Measurements from ENCODE around the gene COX7A1. TPM values are rescaled to one million over a fixed set of nuclear protein-coding genes. Genes with fewer than 3 reads are reported as not detected.
A peak's percentile ranks its signal among the peaks of the same experiment; 100 is the strongest.
"Not testable (repeated sequence)": the region's sequence is repeated elsewhere in the genome, so short reads cannot be mapped to it uniquely, and the experiment has no call there.

COX7A1 gene
- 0.53 TPM for polyA plus RNA-seq (2013)

- POLR2A ChIA-PET, result no interaction called here
- no peak within 1 kb of the TSS for H3K27ac ChIP-seq (ENCODE audit: insufficient read depth in 1 of 2, low read depth in 1 of 2, low read length in 2 of 2, poor library complexity in 1 of 2, severe bottlenecking in 2 of 2)
Observed at GRCh38 chr19:36152352-36153091, at the start of gene COX7A1. COX7A1 (minus strand) TSS chr19:36152447; CDS start chr19:36152407, 40 bp downstream.

GRCh38 chr19:36201684-36202083, 49.4 kb upstream of the COX7A1 start:
- 98% methylated on average over 5 of the region's 6 CpGs for WGBS (ENCODE audit: insufficient coverage)
- Histone ChIP-seq H3K9me3 (ENCODE audit: control extremely low read depth in 1 of 5, control insufficient read depth in 4 of 5, insufficient read depth in 2 of 5, low read depth in 1 of 5, low read length in 4 of 5) (no peaks in the 10 kb centered on the region), H3K27me3 (replicated peaks in 2 of 5; ENCODE audit: control insufficient read depth in 4 of 5, insufficient read depth in 5 of 5, low read length in 4 of 5) (no peaks in the 10 kb centered on the region), H3K27ac (ENCODE audit: insufficient read depth in 1 of 2, low read depth in 1 of 2, low read length in 2 of 2, poor library complexity in 1 of 2, severe bottlenecking in 2 of 2) (no peak overlapping the region), H3K4me3 (ENCODE audit: control insufficient read depth in 1 of 7, extremely low read depth in 1 of 7, insufficient read depth in 4 of 7, low read depth in 2 of 7, low read length in 6 of 7) (no peak overlapping the region), H3K36me3 (ENCODE audit: control insufficient read depth in 4 of 4, insufficient read depth in 4 of 4, low read length in 3 of 4) (no peaks in the 10 kb centered on the region), H3K4me1 (ENCODE audit: control extremely low read depth in 1 of 4, control insufficient read depth in 4 of 4, insufficient read depth in 4 of 4, low read length in 3 of 4) (no peaks in the 10 kb centered on the region)
- ChIA-PET CTCF (interaction anchor here (1.4 kb wide), 1 partner anchor 13 kb away, joined by 4 read pairs; the partner anchor contains the start of genes ZNF146 and ZNF565), POLR2A (no interaction called here)
- no peak for DNase-seq

More at GRCh38 chr19:36152352-36153091, at the start of gene COX7A1:
- peak within 1 kb of the TSS in 5 of 7 experiments; percentile 42 to 75 (median 56) for H3K4me3 ChIP-seq (ENCODE audit: control insufficient read depth in 1 of 7, extremely low read depth in 1 of 7, insufficient read depth in 4 of 7, low read depth in 2 of 7, low read length in 6 of 7)
- WGBS (ENCODE audit: insufficient coverage), result 35% methylated on average over 35 of the region's 40 CpGs
- no peaks in the 10 kb centered on the region for H3K27me3 ChIP-seq (replicated peaks in 2 of 5; ENCODE audit: control insufficient read depth in 4 of 5, insufficient read depth in 5 of 5, low read length in 4 of 5)
- CTCF ChIA-PET, result interaction anchor here (0.6 to 1.7 kb wide), 6 partner anchors 10 to 34 kb away, joined by 3 to 14 read pairs (median 4); no protein-coding TSS in a partner anchor
- DNase-seq, result peak in 2 of 3 donors; percentile 14 to 30
- H3K36me3 ChIP-seq (ENCODE audit: control insufficient read depth in 4 of 4, insufficient read depth in 4 of 4, low read length in 3 of 4), result peaks cover 4 to 35% (median 24%) of the 10 kb centered on the region in 4 experiments
- H3K9me3 ChIP-seq (ENCODE audit: control extremely low read depth in 1 of 5, control insufficient read depth in 4 of 5, insufficient read depth in 2 of 5, low read depth in 1 of 5, low read length in 4 of 5), result no peaks in the 10 kb centered on the region
- H3K4me1 ChIP-seq (ENCODE audit: control extremely low read depth in 1 of 4, control insufficient read depth in 4 of 4, insufficient read depth in 4 of 4, low read length in 3 of 4), result peaks cover 0 to 10% (median 0%) of the 10 kb centered on the region in 4 experiments

GRCh38 chr19:36198119-36198518, 45.9 kb upstream of the COX7A1 start:
- Histone ChIP-seq H3K4me3 (ENCODE audit: control insufficient read depth in 1 of 7, extremely low read depth in 1 of 7, insufficient read depth in 4 of 7, low read depth in 2 of 7, low read length in 6 of 7) (no peak overlapping the region), H3K27me3 (replicated peaks in 2 of 5; ENCODE audit: control insufficient read depth in 4 of 5, insufficient read depth in 5 of 5, low read length in 4 of 5) (no peaks in the 10 kb centered on the region), H3K9me3 (ENCODE audit: control extremely low read depth in 1 of 5, control insufficient read depth in 4 of 5, insufficient read depth in 2 of 5, low read depth in 1 of 5, low read length in 4 of 5) (no peaks in the 10 kb centered on the region), H3K4me1 (ENCODE audit: control extremely low read depth in 1 of 4, control insufficient read depth in 4 of 4, insufficient read depth in 4 of 4, low read length in 3 of 4) (no peaks in the 10 kb centered on the region), H3K36me3 (ENCODE audit: control insufficient read depth in 4 of 4, insufficient read depth in 4 of 4, low read length in 3 of 4) (peaks cover 0 to 8% (median 8%) of the 10 kb centered on the region in 4 experiments), H3K27ac (ENCODE audit: insufficient read depth in 1 of 2, low read depth in 1 of 2, low read length in 2 of 2, poor library complexity in 1 of 2, severe bottlenecking in 2 of 2) (no peak overlapping the region)
- ChIA-PET CTCF (interaction anchor here (1.5 kb wide), 1 partner anchor 10 kb away, joined by 4 read pairs; no protein-coding TSS in a partner anchor), POLR2A (no interaction called here)
- WGBS (ENCODE audit: insufficient coverage), result no CpG with 5 or more reads among the region's 2 CpGs
- no peak for DNase-seq

- 100% methylated on average over 1 of the region's 2 CpGs for WGBS (ENCODE audit: insufficient coverage)
- Histone ChIP-seq H3K4me1 (ENCODE audit: control extremely low read depth in 1 of 4, control insufficient read depth in 4 of 4, insufficient read depth in 4 of 4, low read length in 3 of 4) (no peaks in the 10 kb centered on the region), H3K27me3 (replicated peaks in 2 of 5; ENCODE audit: control insufficient read depth in 4 of 5, insufficient read depth in 5 of 5, low read length in 4 of 5) (no peaks in the 10 kb centered on the region), H3K9me3 (ENCODE audit: control extremely low read depth in 1 of 5, control insufficient read depth in 4 of 5, insufficient read depth in 2 of 5, low read depth in 1 of 5, low read length in 4 of 5) (no peaks in the 10 kb centered on the region), H3K27ac (ENCODE audit: insufficient read depth in 1 of 2, low read depth in 1 of 2, low read length in 2 of 2, poor library complexity in 1 of 2, severe bottlenecking in 2 of 2) (no peak overlapping the region), H3K36me3 (ENCODE audit: control insufficient read depth in 4 of 4, insufficient read depth in 4 of 4, low read length in 3 of 4) (peaks cover 0 to 8% (median 8%) of the 10 kb centered on the region in 4 experiments), H3K4me3 (ENCODE audit: control insufficient read depth in 1 of 7, extremely low read depth in 1 of 7, insufficient read depth in 4 of 7, low read depth in 2 of 7, low read length in 6 of 7) (no peak overlapping the region)
- ChIA-PET CTCF (interaction anchor here (1.1 kb wide), 1 partner anchor 76 kb away, joined by 3 read pairs; no protein-coding TSS in a partner anchor), POLR2A (no interaction called here)
- DNase-seq, result no peak
Observed at GRCh38 chr19:36196249-36196648, 44.0 kb upstream of the COX7A1 start.

GRCh38 chr19:36186722-36187121, 34.5 kb upstream of the COX7A1 start:
- H3K27me3 ChIP-seq (replicated peaks in 2 of 5; ENCODE audit: control insufficient read depth in 4 of 5, insufficient read depth in 5 of 5, low read length in 4 of 5); DNase-seq; POLR2A ChIA-PET; H3K4me3 ChIP-seq (ENCODE audit: control insufficient read depth in 1 of 7, extremely low read depth in 1 of 7, insufficient read depth in 4 of 7, low read depth in 2 of 7, low read length in 6 of 7); H3K4me1 ChIP-seq (ENCODE audit: control extremely low read depth in 1 of 4, control insufficient read depth in 4 of 4, insufficient read depth in 4 of 4, low read length in 3 of 4); H3K27ac ChIP-seq (ENCODE audit: insufficient read depth in 1 of 2, low read depth in 1 of 2, low read length in 2 of 2, poor library complexity in 1 of 2, severe bottlenecking in 2 of 2); CTCF ChIA-PET; H3K9me3 ChIP-seq (ENCODE audit: control extremely low read depth in 1 of 5, control insufficient read depth in 4 of 5, insufficient read depth in 2 of 5, low read depth in 1 of 5, low read length in 4 of 5): not testable (repeated sequence)
- H3K36me3 ChIP-seq (ENCODE audit: control insufficient read depth in 4 of 4, insufficient read depth in 4 of 4, low read length in 3 of 4), result peaks cover 5 to 11% (median 6%) of the 10 kb centered on the region in 4 experiments
- 96% methylated on average over 3 of the region's 5 CpGs for WGBS (ENCODE audit: insufficient coverage)

- Histone ChIP-seq H3K36me3 (ENCODE audit: control insufficient read depth in 4 of 4, insufficient read depth in 4 of 4, low read length in 3 of 4) (peaks cover 5 to 11% (median 6%) of the 10 kb centered on the region in 4 experiments), H3K4me3 (ENCODE audit: control insufficient read depth in 1 of 7, extremely low read depth in 1 of 7, insufficient read depth in 4 of 7, low read depth in 2 of 7, low read length in 6 of 7) (no peak overlapping the region), H3K27me3 (replicated peaks in 2 of 5; ENCODE audit: control insufficient read depth in 4 of 5, insufficient read depth in 5 of 5, low read length in 4 of 5) (no peaks in the 10 kb centered on the region), H3K27ac (ENCODE audit: insufficient read depth in 1 of 2, low read depth in 1 of 2, low read length in 2 of 2, poor library complexity in 1 of 2, severe bottlenecking in 2 of 2) (no peak overlapping the region), H3K4me1 (ENCODE audit: control extremely low read depth in 1 of 4, control insufficient read depth in 4 of 4, insufficient read depth in 4 of 4, low read length in 3 of 4) (no peaks in the 10 kb centered on the region), H3K9me3 (ENCODE audit: control extremely low read depth in 1 of 5, control insufficient read depth in 4 of 5, insufficient read depth in 2 of 5, low read depth in 1 of 5, low read length in 4 of 5) (no peaks in the 10 kb centered on the region)
- WGBS (ENCODE audit: insufficient coverage), result 100% methylated on average over 6 of the region's 10 CpGs
- ChIA-PET POLR2A (no interaction called here), CTCF (no interaction called here)
- no peak for DNase-seq
Observed at GRCh38 chr19:36183245-36183628, 31.0 kb upstream of the COX7A1 start.

- Histone ChIP-seq H3K9me3 (ENCODE audit: control extremely low read depth in 1 of 5, control insufficient read depth in 4 of 5, insufficient read depth in 2 of 5, low read depth in 1 of 5, low read length in 4 of 5) (no peaks in the 10 kb centered on the region), H3K27ac (ENCODE audit: insufficient read depth in 1 of 2, low read depth in 1 of 2, low read length in 2 of 2, poor library complexity in 1 of 2, severe bottlenecking in 2 of 2) (no peak overlapping the region), H3K36me3 (ENCODE audit: control insufficient read depth in 4 of 4, insufficient read depth in 4 of 4, low read length in 3 of 4) (peaks cover 5 to 11% (median 6%) of the 10 kb centered on the region in 4 experiments), H3K4me3 (ENCODE audit: control insufficient read depth in 1 of 7, extremely low read depth in 1 of 7, insufficient read depth in 4 of 7, low read depth in 2 of 7, low read length in 6 of 7) (no peak overlapping the region), H3K4me1 (ENCODE audit: control extremely low read depth in 1 of 4, control insufficient read depth in 4 of 4, insufficient read depth in 4 of 4, low read length in 3 of 4) (no peaks in the 10 kb centered on the region), H3K27me3 (replicated peaks in 2 of 5; ENCODE audit: control insufficient read depth in 4 of 5, insufficient read depth in 5 of 5, low read length in 4 of 5) (no peaks in the 10 kb centered on the region)
- no peak for DNase-seq
- ChIA-PET POLR2A (no interaction called here), CTCF (interaction anchor here (0.9 kb wide), 1 partner anchor 8 kb away, joined by 3 read pairs; no protein-coding TSS in a partner anchor)
- over 99% methylated on average over 13 of the region's 17 CpGs for WGBS (ENCODE audit: insufficient coverage)
Observed at GRCh38 chr19:36182612-36183244, 30.5 kb upstream of the COX7A1 start.
